Prostate gland (tissue), 2 donors: ENCODE data around the gene PPWD1. TPM values are rescaled to one million over a fixed set of nuclear protein-coding genes. Genes with fewer than 3 reads are reported as not detected.

ENCODE experiments used
- DNase-seq: peaks from one replicate; pipeline ENCODE4 v3.0.0-alpha.2; 2019; ENCODE audit warnings: low spot score
- H3K27ac ChIP-seq, 2 donors: fragments of 200-600 bp; sonication (generic); 2 replicates each; pipeline ENCODE4 v1.5.1; 2017 to 2019
- H3K27me3 ChIP-seq: fragments of 200-600 bp; sonication (generic); replicated peaks from 2 replicates; pipeline ENCODE4 v1.5.1; 2019; ENCODE audit not compliant: insufficient read depth
- H3K36me3 ChIP-seq, 2 donors: fragments of 200-600 bp; sonication (generic); 1 replicate in 1 of 2; 2 replicates in 1 of 2; pipeline versions ENCODE4 v1.5.1 to v1.8.1; 2017 to 2019
- H3K4me1 ChIP-seq: fragments of 200-600 bp; sonication (generic); replicated peaks from 2 replicates; pipeline ENCODE4 v1.5.1; 2019
- H3K4me3 ChIP-seq, 2 donors: fragments of 200-600 bp; sonication (generic); 2 replicates each; pipeline ENCODE4 v1.5.1; 2017 to 2019
- H3K9me3 ChIP-seq: fragments of 200-600 bp; sonication (generic); 2 replicates; pipeline ENCODE4 v1.5.1; 2017
- CTCF ChIP-seq, 4 experiments: fragments of 200-600 bp in 2 of 4; fragments of 450-650 bp in 2 of 4; sonication (generic) in 2 of 4; IDR thresholded peaks; 1 replicate in 3 of 4; 2 replicates in 1 of 4; pipeline ENCODE4 v1.5.1; 2016 to 2019; ENCODE audit warnings: antibody characterized with exemption in 4 of 4, mild to moderate bottlenecking in 2 of 4, moderate library complexity in 2 of 4
- POLR2A ChIP-seq: fragments of 450-650 bp; IDR thresholded peaks from one replicate; pipeline ENCODE4 v1.6.1; 2016; ENCODE audit warnings: antibody characterized with exemption, mild to moderate bottlenecking
- POLR2AphosphoS5 ChIP-seq: sonication (generic); formaldehyde crosslinking; IDR thresholded peaks from one replicate; pipeline ENCODE4 v1.6.1; 2017; ENCODE audit warnings: antibody characterized with exemption
- WGBS: methylation state at CpG from one replicate; pipeline ENCODE4 v1.1.5; 2018; 5-methylcytosine and 5-hydroxymethylcytosine counted together
- intact Hi-C: fragments of 100-400 bp; cut with DNase I; formaldehyde crosslinking; loops from one replicate; pipeline ENCODE4 v1.14.2; 2022
- total RNA-seq, 2 donors: library from RNA; depleted of rRNA; stranded (reverse); fragments of >200 nt; gene quantifications; one replicate each; pipeline ENCODE4 v1.1.0, GENCODE V29; 2016

Gene PPWD1
- total RNA-seq, result 10 to 100 TPM; 38.4 to 48.5 TPM

GRCh38 chr5:65562731-65563701 is at the start of gene PPWD1, which contains the start of gene CENPK:
PPWD1 (plus strand) TSS chr5:65563296; CDS start chr5:65563311, 15 bp downstream.
CENPK (minus strand) TSS chr5:65563168; CDS start chr5:65554907, 8,261 bp downstream.
- H3K4me1 ChIP-seq, result no peaks in the 10 kb centered on the region
- intact Hi-C loops, result no loop called here
- no peaks in the 10 kb centered on the region for H3K36me3 ChIP-seq
- H3K4me3 ChIP-seq, result peak within 1 kb of the TSS; percentile 68 to 87
- no peaks in the 10 kb centered on the region for H3K9me3 ChIP-seq
- TF ChIP-seq POLR2AphosphoS5, result peak; percentile 99
- peak in 2 of 4 experiments; percentile 30 to 34 for TF ChIP-seq CTCF (IDR thresholded peaks at IDR 0.05)
- peak; percentile 50 for TF ChIP-seq POLR2A
- H3K27ac ChIP-seq, result peak within 1 kb of the TSS; percentile 78 to 87
- DNase-seq, result peak; percentile 94
- no peaks in the 10 kb centered on the region for H3K27me3 ChIP-seq
- under 1% methylated on average over 54 of the region's 54 CpGs for WGBS

GRCh38 chr5:65525726-65526125 is 37.4 kb upstream of the PPWD1 start:
- Histone ChIP-seq H3K9me3 (no peaks in the 10 kb centered on the region), H3K4me3 (no peak overlapping the region), H3K27me3 (no peaks in the 10 kb centered on the region), H3K4me1 (no peaks in the 10 kb centered on the region), H3K27ac (no peak overlapping the region), H3K36me3 (no peaks in the 10 kb centered on the region)
- WGBS, result 90% methylated on average over 3 of the region's 3 CpGs
- intact Hi-C loops, result no loop called here
- no peak for TF ChIP-seq CTCF (IDR thresholded peaks at IDR 0.05)
- TF ChIP-seq POLR2A, result no peak
- no peak for TF ChIP-seq POLR2AphosphoS5
- DNase-seq, result no peak

GRCh38 chr5:65530904-65531303 is 32.2 kb upstream of the PPWD1 start:
- H3K27me3 ChIP-seq, result no peaks in the 10 kb centered on the region
- no peaks in the 10 kb centered on the region for H3K9me3 ChIP-seq
- H3K36me3 ChIP-seq, result no peaks in the 10 kb centered on the region
- intact Hi-C loops, result no loop called here
- WGBS, result 88% methylated on average over 1 of the region's 1 CpG
- H3K27ac ChIP-seq, result no peak overlapping the region
- no peak for DNase-seq
- no peaks in the 10 kb centered on the region for H3K4me1 ChIP-seq
- H3K4me3 ChIP-seq, result no peak overlapping the region
- TF ChIP-seq CTCF (IDR thresholded peaks at IDR 0.05), result no peak
- no peak for TF ChIP-seq POLR2A
- TF ChIP-seq POLR2AphosphoS5, result no peak

GRCh38 chr5:65535529-65535987 is 27.5 kb upstream of the PPWD1 start:
- Histone ChIP-seq H3K4me1 (no peaks in the 10 kb centered on the region), H3K36me3 (no peaks in the 10 kb centered on the region), H3K4me3 (no peak overlapping the region), H3K27me3 (no peaks in the 10 kb centered on the region), H3K9me3 (no peaks in the 10 kb centered on the region), H3K27ac (no peak overlapping the region)
- 94% methylated on average over 6 of the region's 6 CpGs for WGBS
- intact Hi-C loops, result no loop called here
- no peak for DNase-seq
- no peak for TF ChIP-seq CTCF (IDR thresholded peaks at IDR 0.05)
- no peak for TF ChIP-seq POLR2A
- no peak for TF ChIP-seq POLR2AphosphoS5
